NOMO-1 (cell line): ENCODE data around the gene NBPF1.
A peak's percentile ranks its signal among the peaks of the same experiment; 100 is the strongest.
"Not testable (repeated sequence)": the region's sequence is repeated elsewhere in the genome, so short reads cannot be mapped to it uniquely, and the experiment has no call there.

ENCODE experiments used
- DNase-seq, 2 experiments: peaks; one replicate each; lab custom pipeline; 2025; ENCODE audit not compliant: unreplicated experiment in 2 of 2; lab: John Stamatoyannopoulos, UW

The NBPF1 gene

DNA sequence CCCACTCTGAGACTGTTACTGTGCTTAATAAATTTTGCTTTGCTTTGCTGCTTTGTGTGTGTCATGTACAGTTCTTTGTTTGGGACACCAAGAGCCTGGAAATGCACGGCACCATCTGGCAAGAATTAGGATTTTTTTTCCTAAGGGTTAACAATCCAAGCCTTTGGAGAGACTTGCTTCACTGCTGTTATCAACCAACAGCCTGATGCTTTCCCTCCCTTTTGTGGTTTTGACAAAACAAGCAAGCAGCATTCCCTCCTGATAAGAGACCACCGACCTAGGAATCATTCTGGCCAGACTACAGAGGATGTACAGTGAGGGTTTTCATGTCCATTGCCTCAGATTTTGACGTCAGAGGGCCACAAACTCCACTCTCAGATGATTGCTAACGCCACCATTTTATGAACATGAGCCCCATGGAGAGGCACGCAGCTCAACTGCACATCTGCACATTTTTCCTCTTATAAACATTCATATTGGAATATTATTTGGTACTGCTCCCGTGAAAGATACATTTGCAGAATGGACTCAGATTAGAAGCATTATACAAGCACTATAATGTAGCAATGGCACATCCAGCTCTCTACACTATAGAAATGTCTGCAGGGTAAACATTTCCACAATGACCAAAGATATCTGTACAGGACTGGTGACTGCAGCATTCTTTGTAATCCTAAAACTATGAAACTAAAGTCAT is 94.0 kb downstream of the NBPF1 start:
- not testable (repeated sequence) for DNase-seq

DNA sequence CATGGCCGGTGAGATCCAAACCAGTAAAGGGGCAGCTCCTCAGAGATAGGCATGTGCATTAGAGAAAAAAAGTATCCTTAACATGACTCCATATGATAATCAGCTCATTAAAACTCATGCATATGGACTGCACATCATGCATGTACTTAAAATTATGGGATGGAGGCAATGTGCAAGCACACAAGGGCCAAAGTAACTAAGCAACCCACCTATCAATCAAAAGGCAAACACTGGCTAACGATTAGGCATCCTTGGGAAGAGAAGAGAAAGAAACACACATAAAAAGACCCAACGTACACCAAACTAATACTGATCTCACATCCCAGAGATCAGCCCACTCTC is 94.5 kb downstream of the NBPF1 start:
- not testable (repeated sequence) for DNase-seq

- DNase-seq: not testable (repeated sequence)
Measured at GRCh38 chr1:16516694-16517410, 96.5 kb downstream of the NBPF1 start.

DNA sequence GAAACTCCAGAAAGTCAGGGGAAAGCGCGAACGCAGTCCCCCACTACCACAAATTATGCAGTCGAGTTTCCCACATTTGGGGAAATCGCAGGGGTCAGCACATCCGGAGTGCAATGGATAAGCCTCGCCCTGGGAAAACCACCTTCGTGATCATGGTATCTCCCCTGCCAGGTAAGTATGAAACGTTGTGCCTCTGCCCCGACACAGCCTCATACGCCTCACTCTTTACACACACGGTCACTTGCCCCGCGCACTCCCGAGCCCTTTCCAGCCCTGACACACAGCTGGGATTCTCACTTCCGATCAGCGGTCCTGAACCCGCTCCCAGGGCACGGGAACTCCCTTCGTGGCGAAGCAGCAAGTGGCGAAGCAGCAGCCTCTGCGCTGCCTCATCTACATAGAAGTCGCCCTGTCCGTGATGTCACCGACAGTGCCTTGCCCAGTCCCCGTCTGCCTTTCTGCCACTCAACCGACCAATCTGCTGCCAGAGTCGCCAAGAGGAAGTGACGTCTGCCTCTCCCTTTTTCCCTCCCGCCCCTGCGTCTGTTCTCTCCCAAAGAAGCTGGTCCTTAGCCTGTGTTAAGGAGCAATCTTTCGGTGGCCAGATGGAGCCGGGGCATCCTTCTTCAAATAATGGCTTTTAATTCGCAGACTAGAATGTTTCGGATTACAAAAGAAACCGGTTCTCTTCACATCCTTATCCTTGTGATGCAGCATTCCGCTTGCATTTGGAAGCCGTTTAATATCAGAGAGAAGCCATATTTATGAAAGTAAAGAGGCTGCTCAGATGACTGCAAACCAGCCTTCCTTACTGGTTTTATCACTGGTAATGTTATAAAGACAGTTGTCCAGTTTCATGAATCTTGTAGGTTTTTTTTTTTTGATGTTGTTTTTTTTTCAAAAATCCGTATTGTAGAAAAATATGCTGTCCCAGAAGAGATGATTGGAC is 99.0 kb downstream of the NBPF1 start, which contains the start of gene RNU1-1:
RNU1-1 (minus strand) TSS at position 179 of the 949 bp plus-strand sequence.
- DNase-seq: peak in 1 of 2 experiments; percentile 47

DNA sequence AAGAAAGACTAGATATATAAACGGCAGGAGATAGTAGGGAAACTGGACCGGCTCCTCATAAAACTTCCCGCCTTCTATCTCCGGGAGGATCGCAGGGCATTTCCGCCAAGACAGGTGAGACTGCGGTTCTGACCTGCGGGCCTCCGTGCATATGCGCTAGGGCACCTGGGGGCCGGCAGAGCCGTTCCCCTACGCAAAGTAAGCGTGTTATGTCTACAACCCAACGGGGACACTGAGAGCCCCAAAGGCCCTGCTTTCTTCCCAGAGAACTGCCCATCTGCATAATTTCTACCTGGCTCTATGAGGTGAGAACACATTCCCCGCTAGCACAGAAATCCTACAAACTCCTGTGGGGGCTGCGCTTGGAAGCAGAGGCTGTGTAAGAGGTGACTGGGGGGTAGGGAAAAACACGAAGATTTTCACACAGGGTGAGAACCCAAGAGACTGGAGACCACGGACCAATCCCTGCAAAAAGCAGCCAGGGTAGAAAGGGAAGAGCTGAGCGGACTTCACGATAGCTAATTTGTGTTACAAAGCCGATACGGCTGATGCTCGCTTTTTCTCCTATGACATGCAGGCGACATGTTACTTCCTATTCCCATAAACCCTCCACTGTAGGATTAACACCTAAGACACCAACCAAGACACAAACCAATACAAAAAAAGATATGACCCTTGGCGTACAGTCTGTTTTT is 99.8 kb downstream of the NBPF1 start:
- DNase-seq: peak; percentile 32 to 88

DNA sequence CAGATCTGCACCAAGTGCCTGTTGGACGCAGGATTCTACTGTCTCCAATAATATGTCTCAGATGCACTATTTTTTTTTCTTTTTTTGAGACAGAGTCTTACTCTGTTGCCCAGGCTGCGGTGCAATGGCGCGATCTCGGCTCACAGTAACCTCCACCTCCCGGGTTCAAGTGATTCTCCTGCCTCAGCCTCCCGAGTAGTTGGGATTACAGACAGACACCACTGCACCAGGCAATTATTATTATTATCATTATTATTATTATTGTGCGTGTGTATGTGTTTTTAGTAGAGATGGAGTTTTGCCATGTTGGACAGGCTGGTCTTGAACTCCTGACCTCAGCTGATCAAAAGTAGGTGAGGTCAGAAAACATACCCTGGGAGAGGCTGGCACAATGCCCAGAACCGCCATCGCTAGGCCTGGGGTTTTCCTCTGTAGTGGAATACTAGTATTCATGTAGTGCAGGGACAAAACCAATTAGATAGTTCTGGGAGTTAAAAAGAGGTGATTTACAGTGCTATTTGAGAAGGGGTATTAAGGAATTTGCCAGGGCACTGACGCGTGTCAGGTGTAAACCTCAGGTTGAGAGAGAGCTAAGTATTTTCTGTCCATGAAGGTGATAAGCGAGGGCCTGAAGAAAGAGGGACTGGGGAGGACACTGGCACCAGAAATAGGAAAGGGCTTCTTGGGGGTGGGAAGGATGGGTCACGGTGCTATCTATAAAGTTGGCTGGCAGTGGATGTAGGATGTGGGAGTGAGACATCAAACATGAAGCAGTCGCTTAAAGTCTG is 100.5 kb downstream of the NBPF1 start:
- not testable (repeated sequence) for DNase-seq
